Chondrocyte (in vitro differentiated cells): ENCODE data around the gene COPS3. TPM values are rescaled to one million over a fixed set of nuclear protein-coding genes. Genes with fewer than 3 reads are reported as not detected.
A peak's percentile ranks its signal among the peaks of the same experiment; 100 is the strongest.

Experiments
- DNase-seq: peaks from one replicate; pipeline ENCODE4 v3.0.0; 2021; ENCODE audit warnings: mixed read lengths, low spot score
- H3K27ac Mint-ChIP-seq: one replicate; pipeline ENCODE4 v1.8.0; 2021; ENCODE audit warnings: mild to moderate bottlenecking, moderate library complexity, mixed read lengths; ENCODE audit not compliant: unreplicated experiment
- H3K27me3 Mint-ChIP-seq: 2 replicates; pipeline ENCODE4 v1.8.0; 2021; ENCODE audit warnings: low read depth, mixed read lengths
- H3K36me3 Mint-ChIP-seq: 2 replicates; pipeline ENCODE4 v1.8.0; 2021; ENCODE audit warnings: low read depth, mixed read lengths
- H3K4me1 Mint-ChIP-seq: 2 replicates; pipeline ENCODE4 v1.8.0; 2021; ENCODE audit warnings: low read depth, mild to moderate bottlenecking, mixed read lengths
- H3K4me3 Mint-ChIP-seq: one replicate; pipeline ENCODE4 v1.8.0; 2021; ENCODE audit warnings: mild to moderate bottlenecking, moderate library complexity, mixed read lengths; ENCODE audit not compliant: unreplicated experiment
- H3K9me3 Mint-ChIP-seq: 2 replicates; pipeline ENCODE4 v1.8.0; 2021; ENCODE audit warnings: low read depth, mixed read lengths
- CTCF ChIP-seq: fragments of 200-600 bp; sonication (generic); IDR thresholded peaks from 2 replicates; pipeline ENCODE4 v1.5.0; 2021; ENCODE audit warnings: antibody characterized with exemption, mild to moderate bottlenecking, moderate library complexity
- long read RNA-seq: library from polyadenylated mRNA; stranded (forward); transcript quantifications from one replicate; pipeline ENCODE4 v2.0.0, GENCODE V29; 2021
- total RNA-seq: library from RNA; stranded (reverse); gene quantifications from 3 replicates; pipeline ENCODE4 v1.2.1, GENCODE V29; 2021

The COPS3 gene
- 50.9 to 69.0 TPM (median 55.8 TPM) in 3 replicates for total RNA-seq
- long read RNA-seq, transcript COPS3-201 (12 exons, 1,641 nt), result major isoform, 68 of 101 reads
- long read RNA-seq, partial matches to known transcripts, result 5 of 101 reads
- long read RNA-seq, other reads (novel, unspliced or antisense), result 28 of 101 reads

GRCh38 chr17:17280613-17281549 lies at the start of gene COPS3:
Gene COPS3, minus strand, starts transcription at chr17:17281246. Its CDS starts 60 bp downstream, at chr17:17281186.
- Mint-ChIP-seq H3K27ac (peak within 1 kb of the TSS; percentile 96), H3K4me3 (peak within 1 kb of the TSS; percentile 97), H3K36me3 (no peaks in the 10 kb centered on the region), H3K27me3 (no peaks in the 10 kb centered on the region), H3K9me3 (no peaks in the 10 kb centered on the region), H3K4me1 (peaks cover 23% of the 10 kb centered on the region)
- peak; percentile 99 for DNase-seq
- TF ChIP-seq CTCF, result no peak

- DNase-seq, result peak; percentile 39
- no peaks in the 10 kb centered on the region for H3K27me3 Mint-ChIP-seq
- H3K27ac Mint-ChIP-seq, result no peak overlapping the region
- no peaks in the 10 kb centered on the region for H3K9me3 Mint-ChIP-seq
- no peak overlapping the region for H3K4me3 Mint-ChIP-seq
- TF ChIP-seq CTCF, result no peak
- no peaks in the 10 kb centered on the region for H3K4me1 Mint-ChIP-seq
- peaks cover 3% of the 10 kb centered on the region for H3K36me3 Mint-ChIP-seq
Measured at GRCh38 chr17:17328251-17328650, 47.2 kb upstream of the COPS3 start.

- Mint-ChIP-seq H3K4me1 (no peaks in the 10 kb centered on the region), H3K27me3 (no peaks in the 10 kb centered on the region), H3K9me3 (no peaks in the 10 kb centered on the region), H3K36me3 (peaks cover 3% of the 10 kb centered on the region), H3K27ac (no peak overlapping the region), H3K4me3 (no peak overlapping the region)
- TF ChIP-seq CTCF, result no peak
- DNase-seq, result peak; percentile 68
Measured at GRCh38 chr17:17326275-17326875, 45.3 kb upstream of the COPS3 start.

GRCh38 chr17:17325816-17326215 lies 44.8 kb upstream of the COPS3 start:
- no peak overlapping the region for H3K27ac Mint-ChIP-seq
- H3K4me1 Mint-ChIP-seq, result no peaks in the 10 kb centered on the region
- DNase-seq, result peak; percentile 26
- peaks cover 3% of the 10 kb centered on the region for H3K36me3 Mint-ChIP-seq
- no peaks in the 10 kb centered on the region for H3K9me3 Mint-ChIP-seq
- no peak overlapping the region for H3K4me3 Mint-ChIP-seq
- TF ChIP-seq CTCF, result no peak
- no peaks in the 10 kb centered on the region for H3K27me3 Mint-ChIP-seq

GRCh38 chr17:17325228-17325627 lies 44.2 kb upstream of the COPS3 start:
- Mint-ChIP-seq H3K4me1 (no peaks in the 10 kb centered on the region), H3K9me3 (no peaks in the 10 kb centered on the region)

More at GRCh38 chr17:17325228-17325627, 44.2 kb upstream of the COPS3 start:
- Mint-ChIP-seq H3K36me3 (peaks cover 3% of the 10 kb centered on the region), H3K27ac (no peak overlapping the region), H3K4me3 (no peak overlapping the region), H3K27me3 (no peaks in the 10 kb centered on the region)
- no peak for TF ChIP-seq CTCF
- peak; percentile 76 for DNase-seq
